DND-41 (cell line): Measurements from ENCODE around the gene SCAI.

Experiments
- ATAC-seq: fragments of 200-7000 bp; cut with Tn5 transposase; 3 replicates; pipeline ENCODE4 v1.9.1; 2021; ENCODE audit warnings: low read depth; ENCODE audit not compliant: insufficient read depth
- DNase-seq: peaks from one replicate; pipeline ENCODE4 v3.0.0-alpha.2; 2020
- H2AFZ ChIP-seq: 2 replicates; pipeline ENCODE4 v1.6.0; 2012; ENCODE audit warnings: low read depth, low read length
- H3K27ac ChIP-seq: 2 replicates; pipeline ENCODE4 v1.5.1; 2012; ENCODE audit warnings: low read length, inconsistent platforms
- H3K27me3 ChIP-seq: fragments of 200-600 bp; sonication (generic); 2 replicates; pipeline ENCODE4 v1.6.0; 2012; ENCODE audit warnings: low read length, mild to moderate bottlenecking, inconsistent platforms; ENCODE audit not compliant: insufficient read depth, poor library complexity
- H3K36me3 ChIP-seq: 2 replicates; pipeline ENCODE4 v1.5.1; 2012; ENCODE audit warnings: low read length, inconsistent platforms; ENCODE audit not compliant: insufficient read depth
- H3K4me1 ChIP-seq: 2 replicates; pipeline ENCODE4 v1.5.1; 2012; ENCODE audit warnings: mild to moderate bottlenecking, low read length; ENCODE audit not compliant: insufficient read depth
- H3K4me2 ChIP-seq: 2 replicates; pipeline ENCODE4 v1.6.0; 2012; ENCODE audit warnings: mild to moderate bottlenecking, moderate library complexity, low read length, inconsistent platforms; ENCODE audit not compliant: insufficient read depth
- H3K4me3 ChIP-seq, 2 experiments: fragments of 200-600 bp in 1 of 2; shearing (Covaris generic) in 1 of 2; 2 replicates each; pipeline ENCODE4 v1.5.1; 2012 to 2016; ENCODE audit warnings: inconsistent platforms in 2 of 2, low read length in 2 of 2, mild to moderate bottlenecking in 2 of 2, low read depth in 1 of 2, moderate library complexity in 1 of 2
- H3K79me2 ChIP-seq: 2 replicates; pipeline ENCODE4 v1.6.0; 2012; ENCODE audit warnings: low read length, inconsistent platforms; ENCODE audit not compliant: insufficient read depth
- H3K9ac ChIP-seq: 2 replicates; pipeline ENCODE4 v1.6.0; 2012; ENCODE audit warnings: low read depth, mild to moderate bottlenecking, inconsistent platforms, low read length, moderate library complexity
- H3K9me3 ChIP-seq: 2 replicates; pipeline ENCODE4 v1.5.1; 2012; ENCODE audit warnings: low read length, moderate library complexity, mild to moderate bottlenecking, inconsistent platforms; ENCODE audit not compliant: insufficient read depth, severe bottlenecking
- H4K20me1 ChIP-seq: 2 replicates; pipeline ENCODE4 v1.6.0; 2012; ENCODE audit warnings: low read length; ENCODE audit not compliant: insufficient read depth
- EZH2 ChIP-seq: IDR thresholded peaks from 3 replicates; pipeline ENCODE4 v1.6.1; 2012; ENCODE audit warnings: borderline replicate concordance, low read depth, mild to moderate bottlenecking, moderate library complexity, low read length, inconsistent platforms; ENCODE audit not compliant: severe bottlenecking
- TF ChIP-seq, protein P1 (sequence below): IDR thresholded peaks from 2 replicates; pipeline ENCODE4 v1.5.1; 2012; ENCODE audit warnings: borderline replicate concordance, low read length, moderate library complexity, mild to moderate bottlenecking; ENCODE audit not compliant: poor library complexity, severe bottlenecking; ENCODE audit errors: extremely low read depth

SCAI gene

GRCh38 chr9:125126019-125126746 lies 17.1 kb downstream of the SCAI start:
- H3K4me3 ChIP-seq = peak overlapping the region in 1 of 2 experiments; percentile 41; a peak in 2 of 4 replicates
- peaks cover 68% of the 10 kb centered on the region for H3K4me1 ChIP-seq
- 0 out of 2 replicates have a peak overlapping the region, but pooled peaks have one; percentile 17 for H2AFZ ChIP-seq
- H3K27me3 ChIP-seq = no peaks in the 10 kb centered on the region
- no peaks in the 10 kb centered on the region for H4K20me1 ChIP-seq
- peaks cover 83% of the 10 kb centered on the region for H3K79me2 ChIP-seq
- peak overlapping the region; percentile 52 for H3K4me2 ChIP-seq
- H3K9ac ChIP-seq = peak overlapping the region; percentile 41
- peak overlapping the region; percentile 94 for H3K27ac ChIP-seq
- TF ChIP-seq, protein P1, sequence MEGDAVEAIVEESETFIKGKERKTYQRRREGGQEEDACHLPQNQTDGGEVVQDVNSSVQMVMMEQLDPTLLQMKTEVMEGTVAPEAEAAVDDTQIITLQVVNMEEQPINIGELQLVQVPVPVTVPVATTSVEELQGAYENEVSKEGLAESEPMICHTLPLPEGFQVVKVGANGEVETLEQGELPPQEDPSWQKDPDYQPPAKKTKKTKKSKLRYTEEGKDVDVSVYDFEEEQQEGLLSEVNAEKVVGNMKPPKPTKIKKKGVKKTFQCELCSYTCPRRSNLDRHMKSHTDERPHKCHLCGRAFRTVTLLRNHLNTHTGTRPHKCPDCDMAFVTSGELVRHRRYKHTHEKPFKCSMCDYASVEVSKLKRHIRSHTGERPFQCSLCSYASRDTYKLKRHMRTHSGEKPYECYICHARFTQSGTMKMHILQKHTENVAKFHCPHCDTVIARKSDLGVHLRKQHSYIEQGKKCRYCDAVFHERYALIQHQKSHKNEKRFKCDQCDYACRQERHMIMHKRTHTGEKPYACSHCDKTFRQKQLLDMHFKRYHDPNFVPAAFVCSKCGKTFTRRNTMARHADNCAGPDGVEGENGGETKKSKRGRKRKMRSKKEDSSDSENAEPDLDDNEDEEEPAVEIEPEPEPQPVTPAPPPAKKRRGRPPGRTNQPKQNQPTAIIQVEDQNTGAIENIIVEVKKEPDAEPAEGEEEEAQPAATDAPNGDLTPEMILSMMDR = peak; percentile 10
- TF ChIP-seq EZH2 = no peak
- DNase-seq = peak; percentile 96
- peaks cover 7% of the 10 kb centered on the region for H3K36me3 ChIP-seq
- ATAC-seq = peak; percentile 98
- H3K9me3 ChIP-seq = no peaks in the 10 kb centered on the region

DNA sequence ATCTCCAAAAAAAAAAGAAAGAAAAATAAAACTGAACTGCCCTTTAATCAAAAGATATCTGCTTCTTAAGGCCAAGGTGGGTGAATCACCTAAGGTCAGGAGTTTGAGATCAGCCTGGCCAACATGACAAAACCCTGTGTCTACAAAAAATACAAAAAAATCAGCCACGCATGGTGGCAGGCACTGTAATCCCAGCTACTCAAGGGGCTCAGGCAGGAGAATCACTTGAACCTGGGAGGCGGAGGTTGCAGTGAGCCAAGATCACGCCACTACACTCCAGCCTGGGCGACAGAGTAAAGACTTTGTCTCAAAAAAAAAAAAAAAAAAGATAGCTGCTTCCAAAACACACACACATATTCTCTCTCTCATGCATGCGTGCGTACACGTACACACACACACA lies 17.8 kb downstream of the SCAI start:
- no peak for ATAC-seq
- H3K27ac ChIP-seq = peak overlapping the region; percentile 94

DNA sequence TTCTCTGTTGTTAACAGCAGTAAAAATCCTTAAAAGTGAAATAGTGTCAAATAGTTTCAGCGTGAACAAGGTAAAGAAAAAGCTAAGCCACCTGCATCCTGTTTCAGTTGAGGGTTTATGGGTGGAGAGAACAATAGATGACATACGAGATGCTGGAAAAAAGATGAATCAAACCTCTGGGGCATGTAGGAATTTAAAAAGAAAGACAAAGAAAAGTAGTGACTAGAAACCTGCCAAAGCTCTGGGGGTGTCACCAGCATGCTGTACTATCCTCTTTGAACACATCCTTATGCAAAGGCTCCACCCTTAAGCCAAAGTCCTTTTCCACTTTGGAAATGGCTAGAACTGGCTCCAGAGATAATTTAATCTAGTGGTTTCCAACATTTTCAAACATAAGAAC lies 22.2 kb downstream of the SCAI start:
- H3K4me2 ChIP-seq = peak overlapping the region; percentile 55
- peak; percentile 66 for ATAC-seq
- H3K9me3 ChIP-seq = no peaks in the 10 kb centered on the region
- peaks cover 18% of the 10 kb centered on the region for H3K36me3 ChIP-seq
- peaks cover 75% of the 10 kb centered on the region for H3K4me1 ChIP-seq
- H3K4me3 ChIP-seq = peak overlapping the region in 1 of 2 experiments; percentile 19; a peak in 1 of 4 replicates
- DNase-seq = peak; percentile 69
- peak overlapping the region; percentile 94 for H3K27ac ChIP-seq
- no peak for TF ChIP-seq EZH2
- TF ChIP-seq, protein P1 = no peak
- no peaks in the 10 kb centered on the region for H4K20me1 ChIP-seq
- 0 out of 2 replicates have a peak overlapping the region, but pooled peaks have one; percentile 3 for H2AFZ ChIP-seq
- H3K27me3 ChIP-seq = no peaks in the 10 kb centered on the region
- H3K79me2 ChIP-seq = peaks cover 82% of the 10 kb centered on the region
- peak overlapping the region; percentile 61 for H3K9ac ChIP-seq

More for the DNA sequence above, 17.8 kb downstream of the SCAI start:
- no peak overlapping the region for H2AFZ ChIP-seq
- TF ChIP-seq, protein P1 = no peak
- no peak for TF ChIP-seq EZH2
- peaks cover 75% of the 10 kb centered on the region for H3K4me1 ChIP-seq
- H3K79me2 ChIP-seq = peaks cover 79% of the 10 kb centered on the region
- no peaks in the 10 kb centered on the region for H4K20me1 ChIP-seq
- peak overlapping the region in 1 of 2 experiments; percentile 41; a peak in 2 of 4 replicates for H3K4me3 ChIP-seq
- DNase-seq = no peak
- no peaks in the 10 kb centered on the region for H3K9me3 ChIP-seq
- peak overlapping the region; percentile 52 for H3K4me2 ChIP-seq
- H3K27me3 ChIP-seq = no peaks in the 10 kb centered on the region
- H3K36me3 ChIP-seq = peaks cover 7% of the 10 kb centered on the region
- H3K9ac ChIP-seq = peak overlapping the region; percentile 41
